Frontal cortex (tissue), 4 donors: ENCODE data around the gene MAP3K14. TPM values are rescaled to one million over a fixed set of nuclear protein-coding genes. Genes with fewer than 3 reads are reported as not detected.
A peak's percentile ranks its signal among the peaks of the same experiment; 100 is the strongest.

Source experiments
- DNase-seq, 2 donors: peaks; one replicate each; pipeline ENCODE4 v3.0.0; 2012; ENCODE audit warnings: low spot score in 2 of 2
- FAIRE-seq: peaks from 2 replicates; lab custom pipeline; 2012; peaks lifted over from hg19 to GRCh38; lab: Jason Lieb, UNC
- total RNA-seq: library from RNA; depleted of rRNA; stranded (reverse); fragments of >200 nt; gene quantifications from one replicate; pipeline ENCODE4 v1.2.3, GENCODE V29; 2014
- donor health status: control.
- donor health status: control.
- donor health status: control.

The MAP3K14 gene
- total RNA-seq, 1 donor from 2014 or later = 0.82 TPM

DNA sequence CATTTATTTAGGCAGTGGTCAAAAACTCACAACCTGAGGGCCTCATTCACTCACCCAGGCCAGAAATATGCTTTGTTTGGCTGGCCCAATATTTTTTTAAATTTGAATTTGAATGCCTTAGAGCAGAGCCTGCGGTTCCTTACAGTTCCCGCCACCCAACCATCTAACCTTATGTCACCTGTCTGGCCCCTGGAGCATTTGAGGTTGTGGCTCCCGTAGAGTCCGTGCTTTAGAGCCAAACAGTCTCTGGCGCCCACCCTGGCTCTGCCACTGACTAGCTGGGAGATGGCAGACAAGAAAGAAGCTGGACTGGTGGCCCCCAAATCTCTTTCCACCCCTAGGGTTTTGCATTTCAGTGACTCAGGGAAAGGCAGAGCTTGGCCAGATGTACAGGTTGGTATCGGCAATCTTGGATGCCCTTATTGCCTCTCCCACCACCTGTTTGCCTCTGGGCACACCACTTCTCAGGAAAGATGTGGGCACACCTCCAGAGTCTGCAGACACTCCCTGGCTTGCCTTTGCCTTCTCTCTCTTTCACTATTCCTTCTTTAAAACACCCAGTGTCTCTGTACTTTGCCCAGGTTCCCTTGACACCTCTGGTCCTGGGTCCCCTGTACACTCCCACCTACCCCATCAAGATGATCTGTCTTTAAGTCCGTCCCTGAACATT, 1.9 kb upstream of the MAP3K14 start:
- DNase-seq (no peak), FAIRE-seq (no peak)

DNA sequence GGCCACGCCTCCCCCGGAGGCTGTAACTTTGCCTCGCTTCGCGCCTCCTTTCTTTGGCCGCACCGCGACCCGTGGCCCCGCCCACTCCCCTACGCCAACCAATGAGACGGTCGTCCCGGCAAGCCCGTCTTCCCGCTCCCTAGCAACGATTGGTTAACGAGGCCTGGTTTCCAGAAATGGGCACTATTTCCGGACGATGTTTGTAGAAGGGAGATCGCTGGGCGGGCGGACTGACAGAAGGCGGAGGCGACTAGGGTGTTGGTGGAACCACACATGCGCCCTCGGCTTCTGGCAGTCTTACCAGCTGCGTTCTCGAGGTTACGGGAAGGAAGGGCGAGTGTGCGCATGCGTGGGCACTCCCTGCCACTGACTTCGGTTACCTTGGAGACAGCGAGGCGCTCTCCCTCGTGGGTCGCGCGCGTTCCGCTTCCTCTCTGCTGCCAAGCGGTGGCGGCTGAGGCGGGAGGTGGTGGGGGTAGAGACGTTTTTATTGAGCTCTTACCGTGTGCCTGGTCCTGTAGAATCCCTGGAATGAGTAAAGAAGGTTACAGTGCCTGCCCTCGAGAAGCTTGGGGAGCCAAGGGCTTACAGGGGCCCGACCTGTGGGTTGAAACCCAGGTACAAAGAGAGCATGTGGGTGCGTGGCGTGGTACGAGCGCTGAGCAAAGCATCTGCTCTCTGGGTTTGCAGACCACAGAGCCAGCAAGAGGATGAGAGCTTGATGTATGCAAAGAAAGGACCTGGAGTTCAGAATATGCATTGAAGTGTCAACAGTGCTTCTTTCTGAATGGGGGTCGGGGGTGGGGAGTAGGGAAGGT, 500 bp upstream of the MAP3K14 start:
- DNase-seq = peak; percentile 99 to 100
- FAIRE-seq = peak; percentile 77

DNA sequence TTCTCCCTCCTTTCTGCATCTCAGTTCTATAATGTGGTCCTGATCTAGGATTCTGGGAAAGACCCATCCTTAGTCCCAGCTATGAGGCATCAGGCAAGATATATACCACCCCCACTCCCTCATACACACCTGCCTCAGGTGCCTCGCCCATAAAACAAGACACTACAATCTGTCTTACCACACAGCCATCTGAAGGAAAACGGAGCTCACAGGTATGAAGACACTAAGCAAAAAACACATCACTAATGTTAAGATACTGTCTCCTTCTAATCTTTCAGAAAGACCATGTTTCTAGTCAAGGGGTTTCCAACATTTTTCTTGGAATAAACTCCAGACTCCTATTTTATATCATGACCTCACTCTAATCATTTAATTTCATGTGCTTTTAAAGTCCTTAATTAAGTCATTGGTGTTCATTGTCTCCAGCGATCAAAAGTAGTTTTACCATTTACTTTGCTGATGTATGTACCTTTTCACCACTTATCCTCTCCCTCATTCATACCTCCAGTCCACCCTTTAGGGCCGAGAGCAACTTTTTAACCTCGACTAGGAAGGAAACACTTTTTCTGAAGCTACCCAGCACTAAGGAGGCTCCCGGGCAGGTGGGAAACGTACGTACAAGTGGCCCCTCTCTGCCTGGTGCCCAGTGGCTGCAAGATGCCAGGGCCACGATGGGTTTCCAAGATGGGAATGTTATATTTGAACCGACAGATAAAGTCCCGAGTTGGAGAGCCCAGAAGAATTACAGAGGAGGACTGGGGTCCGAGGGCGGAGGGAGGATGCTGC, 979 bp downstream of the MAP3K14 start:
- FAIRE-seq (no peak), DNase-seq (no peak)

DNA sequence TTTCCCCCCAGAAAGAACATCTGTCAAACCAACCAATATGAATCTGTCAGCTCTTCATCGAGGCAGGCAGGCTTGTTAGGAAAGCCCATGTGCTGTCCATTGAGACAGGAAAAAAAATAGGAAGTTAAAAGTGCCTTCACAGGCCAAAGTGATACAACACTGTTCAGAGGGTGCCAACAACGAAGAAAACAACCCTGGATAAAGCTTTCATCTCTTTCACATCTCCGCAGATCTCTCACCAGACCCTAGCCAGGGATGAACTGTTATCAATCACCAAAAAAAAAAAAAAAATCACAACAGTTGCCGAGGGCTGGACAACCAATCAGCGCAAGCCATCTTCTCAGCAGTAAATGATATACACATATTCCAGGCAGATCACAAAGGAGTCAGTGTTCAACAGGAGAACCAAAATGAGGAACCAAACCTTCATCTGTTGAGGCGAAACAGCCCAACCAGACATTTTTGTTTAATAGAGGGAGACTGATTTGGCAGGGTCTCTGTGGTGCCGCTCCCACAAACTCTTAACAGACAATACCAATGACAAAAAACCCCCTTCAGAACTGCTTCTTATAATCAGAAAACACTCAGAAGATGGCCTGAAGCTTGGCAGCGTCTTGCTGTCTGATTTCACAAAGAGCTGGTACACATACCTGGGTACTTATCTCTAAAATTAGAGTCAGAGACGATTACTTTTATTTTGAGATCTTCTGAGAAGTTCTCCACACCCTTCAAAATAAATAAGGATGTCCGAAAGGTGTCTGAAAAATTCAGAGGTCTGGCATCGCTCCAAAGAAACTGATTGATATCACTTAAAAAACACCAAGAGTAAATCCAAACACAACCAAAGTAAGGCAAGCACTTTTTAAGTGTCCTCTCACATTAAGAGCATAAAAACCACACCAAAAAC, 1.8 kb downstream of the MAP3K14 start:
- FAIRE-seq (no peak), DNase-seq (no peak)

DNA sequence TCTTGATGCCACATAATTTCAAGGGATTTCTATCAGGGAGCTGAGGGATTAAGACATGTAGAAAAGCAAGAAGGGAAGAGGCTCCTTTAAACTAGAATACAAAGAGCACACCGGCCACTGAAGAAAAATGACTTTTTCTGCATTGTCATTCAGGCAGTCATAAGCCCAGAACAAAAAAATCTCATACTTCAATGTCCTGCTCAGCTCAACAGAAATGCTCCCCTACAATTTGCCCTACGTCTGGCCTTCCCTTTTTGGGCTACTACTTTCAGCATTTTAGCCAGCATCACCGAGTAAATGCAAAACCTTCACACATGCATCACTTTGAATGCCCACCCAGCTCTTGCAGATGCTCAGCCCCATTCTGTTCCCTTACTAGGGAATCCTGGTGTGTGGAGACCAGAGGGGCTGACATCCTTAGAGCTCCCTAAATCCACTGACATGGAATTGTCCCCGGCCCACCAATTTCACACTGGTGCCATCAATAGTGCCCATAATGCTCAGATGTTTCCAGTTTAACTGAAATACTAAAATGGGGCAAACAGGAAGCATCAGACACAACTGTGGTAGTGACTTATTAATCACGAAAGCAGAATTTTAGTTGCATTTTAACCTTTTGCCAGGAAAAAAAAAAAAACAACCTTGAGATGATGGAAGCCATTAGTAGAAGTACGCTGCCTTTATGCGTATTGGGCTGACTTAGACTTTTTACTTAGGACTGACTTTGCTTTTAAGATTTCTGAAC, 2.7 kb downstream of the MAP3K14 start:
- DNase-seq = no peak
- FAIRE-seq = no peak

DNA sequence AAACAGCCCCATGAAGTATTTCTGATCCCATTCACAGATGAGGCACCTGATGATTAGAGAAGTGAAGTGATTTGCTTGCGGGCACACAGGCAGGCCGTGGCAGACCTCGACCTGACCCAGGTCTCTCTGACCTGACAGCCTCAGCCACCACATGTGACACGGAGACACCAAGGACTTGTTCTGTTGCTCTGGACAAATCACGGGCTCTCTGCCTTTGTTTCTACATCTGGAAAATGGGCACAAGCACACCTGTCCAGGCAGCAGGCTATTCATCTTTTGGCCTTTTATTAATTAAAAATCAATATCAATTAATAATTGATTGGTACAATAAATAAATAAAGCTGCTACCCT, 3.4 kb downstream of the MAP3K14 start:
- FAIRE-seq = no peak
- no peak for DNase-seq

DNA sequence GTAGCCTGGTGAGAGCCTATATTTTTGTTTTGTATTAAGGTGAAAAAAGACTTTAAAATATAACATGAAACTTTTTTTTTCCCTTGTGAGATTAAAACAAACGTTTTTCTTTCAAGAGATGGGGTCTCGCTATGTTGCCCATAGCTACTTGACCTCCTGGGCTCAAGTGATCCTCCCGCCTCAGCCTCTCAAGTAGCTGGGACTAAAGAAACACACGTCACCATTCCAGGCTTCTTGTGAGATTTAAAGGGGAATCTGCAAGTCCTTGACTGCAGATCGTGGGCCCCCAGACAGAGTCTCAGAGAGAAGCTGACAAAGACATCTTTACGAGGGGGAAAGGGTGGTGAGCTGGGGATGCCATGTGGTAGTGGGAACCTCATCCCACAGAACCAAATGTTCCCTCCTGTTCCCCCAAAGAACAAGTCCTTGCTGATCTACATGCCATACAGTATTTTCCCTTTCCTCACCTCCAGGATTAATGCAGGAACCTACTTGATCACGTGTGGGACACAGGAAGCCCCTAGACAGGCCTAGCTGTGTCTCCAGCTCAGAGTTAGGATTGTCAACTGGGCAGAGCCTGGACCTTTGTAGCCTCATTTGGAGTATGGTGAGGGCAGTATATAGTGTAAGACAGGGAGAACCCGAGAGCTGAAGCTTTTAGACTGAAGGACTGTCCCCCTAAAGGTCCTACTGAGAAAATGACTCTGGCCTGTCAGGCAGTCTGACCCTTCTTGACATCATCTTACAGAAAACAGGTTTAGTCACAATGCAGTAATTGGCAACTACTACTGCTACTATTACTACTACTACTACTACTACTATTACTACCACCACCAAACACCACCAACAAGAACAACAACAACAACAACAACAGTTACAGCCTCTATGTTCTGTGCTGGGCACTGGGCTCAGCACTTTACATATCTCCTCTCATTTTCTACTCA, 4.1 kb downstream of the MAP3K14 start:
- FAIRE-seq = no peak

DNA sequence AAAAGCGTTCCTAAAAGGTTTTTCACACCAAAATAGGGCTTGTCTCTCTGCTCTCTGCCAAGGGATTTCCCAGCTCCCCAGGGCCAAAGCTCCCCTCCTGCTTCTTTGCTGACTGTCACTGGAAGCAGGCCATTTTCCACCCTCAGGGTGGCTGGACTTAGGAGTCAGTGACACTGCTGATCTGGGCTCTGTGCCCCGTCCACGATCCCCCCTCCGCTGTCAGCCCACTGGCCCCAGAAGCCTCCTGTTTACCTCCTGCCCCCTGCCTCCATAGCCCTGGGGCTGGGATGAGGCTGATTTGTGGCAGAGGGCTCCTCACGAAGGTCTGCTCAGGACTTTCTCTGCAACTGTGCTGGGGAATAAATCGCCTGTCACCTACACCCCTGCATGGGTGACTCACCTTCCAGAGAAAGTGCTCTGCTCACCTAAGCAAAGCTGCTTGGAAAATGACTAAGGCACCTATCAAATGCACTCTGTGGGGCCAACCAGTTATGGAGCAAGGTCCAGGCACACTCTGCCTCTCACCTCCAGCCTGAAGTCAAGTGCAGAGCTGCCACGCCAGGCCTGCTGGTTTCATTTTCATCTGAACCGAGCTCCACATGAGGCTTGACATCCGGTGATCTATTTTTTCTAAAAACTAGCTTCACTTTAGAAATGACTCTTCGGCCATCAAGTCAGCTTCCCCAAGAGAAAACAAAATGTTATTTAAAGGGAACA, 4.9 kb downstream of the MAP3K14 start:
- DNase-seq = no peak
- no peak for FAIRE-seq

More for the DNA sequence above, 4.1 kb downstream of the MAP3K14 start:
- DNase-seq = no peak

DNA sequence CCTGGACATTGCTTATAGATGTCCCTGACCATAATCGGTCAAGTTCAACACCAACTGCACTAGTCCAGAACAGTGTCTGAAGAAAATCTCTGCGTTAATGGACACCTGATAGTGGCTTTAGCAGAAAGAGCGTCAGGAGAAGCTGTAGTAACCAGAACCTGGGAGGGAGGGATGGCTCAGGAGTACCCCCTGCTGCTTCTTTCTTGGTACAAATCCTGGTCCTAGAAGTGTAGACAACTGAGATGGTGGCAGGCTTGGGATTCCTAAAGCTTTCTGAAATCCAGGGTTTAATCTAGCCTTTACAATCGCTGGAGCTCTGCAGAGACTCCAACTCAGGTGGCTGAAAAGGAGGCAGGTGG, 5.4 kb downstream of the MAP3K14 start:
- FAIRE-seq (no peak), DNase-seq (no peak)

DNA sequence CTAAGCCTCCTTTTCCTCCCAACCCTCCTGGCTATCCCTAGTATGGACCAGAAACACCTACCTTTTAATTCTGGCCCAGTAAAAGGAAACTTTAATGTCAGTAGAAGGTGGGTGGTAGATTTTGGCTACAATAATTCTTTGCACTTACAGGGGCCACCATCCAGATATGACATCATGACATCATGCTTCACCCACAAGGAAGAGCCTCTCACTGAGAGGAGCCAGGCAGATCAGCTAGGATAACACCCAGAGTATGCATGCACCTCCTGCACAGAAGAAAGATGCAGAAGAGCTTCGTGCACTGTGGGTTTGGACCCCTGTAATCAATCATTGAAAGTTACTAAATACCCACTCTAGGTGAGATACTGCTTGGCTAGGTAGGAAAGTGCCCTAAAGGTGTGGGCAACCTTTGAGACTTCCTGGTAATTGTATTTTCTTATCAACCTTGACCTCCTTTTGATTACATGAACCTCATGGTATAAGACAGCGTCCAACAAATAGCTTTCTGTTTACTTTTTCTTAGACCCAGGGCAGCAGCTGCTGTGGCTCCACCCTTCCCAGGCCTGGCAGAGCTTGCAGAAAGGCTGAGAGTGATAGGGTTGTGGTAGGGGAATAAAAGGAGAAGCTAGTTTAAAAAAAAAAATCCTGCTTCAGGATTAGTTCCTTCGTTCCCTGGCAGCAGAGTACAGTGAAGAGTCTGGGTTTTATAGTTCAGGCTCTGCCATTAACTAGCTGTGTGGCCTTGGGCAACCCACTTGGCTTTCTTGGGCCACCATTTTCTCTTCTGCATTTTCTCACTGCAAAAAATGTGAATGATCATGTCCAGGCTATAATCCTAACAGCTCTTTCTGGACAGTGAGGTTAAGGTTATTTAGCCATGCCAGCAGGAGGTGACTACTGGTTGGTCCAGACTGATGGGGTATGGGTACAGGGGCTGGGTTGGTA, 6.2 kb downstream of the MAP3K14 start:
- DNase-seq (no peak), FAIRE-seq (no peak)

DNA sequence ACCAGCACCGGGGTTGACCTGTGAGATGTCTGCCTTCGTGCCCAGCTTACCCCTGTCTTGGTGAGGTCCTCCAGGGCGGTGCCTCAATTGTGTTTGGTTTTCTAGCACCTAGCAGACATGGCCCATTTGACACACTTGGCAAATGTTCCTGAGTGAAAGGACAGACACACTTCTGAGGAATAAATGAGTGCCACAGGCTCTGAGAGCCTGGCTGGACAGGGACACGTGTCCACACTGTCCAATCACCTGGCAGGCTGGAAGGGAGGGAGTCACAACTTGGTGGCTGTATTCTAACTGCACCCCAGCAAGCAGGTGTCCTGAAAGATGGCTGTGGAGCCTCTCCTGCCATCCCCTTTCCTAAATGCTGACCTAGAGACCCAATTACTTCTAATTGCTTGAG, 7.4 kb downstream of the MAP3K14 start:
- no peak for FAIRE-seq
- no peak for DNase-seq

DNA sequence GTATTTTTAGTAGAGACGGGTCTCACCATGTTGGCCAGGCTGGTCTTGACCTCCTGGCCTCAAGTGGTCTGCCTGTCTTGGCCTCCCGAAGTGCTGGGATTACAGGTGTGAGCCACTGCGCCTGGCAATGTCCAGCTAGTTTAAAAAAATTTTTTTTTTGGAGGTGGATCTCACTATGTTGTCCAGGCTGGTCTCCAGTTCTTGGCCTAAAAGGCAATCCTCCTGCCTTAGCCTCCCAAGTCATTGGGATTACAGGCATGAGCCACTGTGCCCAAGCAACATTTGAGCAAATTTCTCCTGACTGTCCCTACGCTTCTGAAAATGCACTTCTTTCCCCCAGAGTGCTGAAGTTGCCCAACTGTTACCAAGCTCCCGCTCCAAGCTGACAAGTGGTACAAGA, 8.0 kb downstream of the MAP3K14 start:
- no peak for FAIRE-seq

DNA sequence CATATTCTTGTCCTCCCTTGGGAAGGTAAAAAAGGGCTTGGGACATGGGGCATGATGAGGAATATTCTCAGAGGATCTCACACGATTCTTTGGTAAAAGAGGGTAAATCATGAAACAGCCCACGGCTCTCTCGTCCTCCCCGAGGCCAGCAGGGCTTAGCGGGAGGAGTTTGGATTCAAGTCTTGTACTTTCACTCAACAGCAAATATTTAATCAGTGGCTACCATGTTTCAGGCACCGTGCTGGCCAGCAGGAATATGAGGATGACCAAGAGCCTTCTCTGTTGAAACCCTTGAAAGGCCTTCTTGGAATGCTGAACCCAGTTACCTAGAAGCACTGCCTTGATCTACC, 8.8 kb downstream of the MAP3K14 start:
- no peak for DNase-seq
- FAIRE-seq = no peak

More for the DNA sequence above, 8.0 kb downstream of the MAP3K14 start:
- DNase-seq = no peak

DNA sequence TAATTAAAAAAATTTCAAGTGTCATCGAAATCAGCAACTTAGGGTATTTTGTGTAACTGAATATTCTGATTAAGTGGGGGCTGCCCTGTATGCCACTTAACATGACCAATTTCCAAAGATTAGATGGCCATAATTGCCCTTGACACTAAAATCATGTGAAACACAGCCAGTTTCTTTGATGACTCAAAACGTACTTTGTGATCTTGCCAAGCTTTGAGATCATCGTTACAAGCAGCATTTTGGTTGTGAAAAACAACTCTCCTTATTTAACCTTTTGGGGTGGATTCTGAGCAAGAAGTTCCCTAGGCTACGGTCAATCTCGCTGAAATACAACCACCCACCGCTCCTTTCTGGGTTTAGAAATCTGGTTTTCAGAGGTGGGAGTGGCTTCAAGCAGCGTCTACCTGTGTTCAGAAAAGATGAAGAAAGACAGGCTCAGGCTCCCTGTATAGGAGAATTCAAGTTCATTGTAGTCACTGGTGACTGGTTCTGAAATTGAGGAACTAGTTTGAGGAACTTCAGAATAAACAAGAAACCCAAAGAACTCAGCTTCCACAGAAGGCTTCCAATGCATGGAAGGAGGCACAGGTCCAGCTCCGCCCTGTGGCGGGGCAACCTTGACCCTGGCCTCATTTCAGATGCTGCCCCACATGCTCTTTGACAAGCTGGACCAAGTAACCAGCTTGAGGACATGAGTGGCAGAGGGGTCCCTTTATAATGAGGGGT, 9.4 kb downstream of the MAP3K14 start:
- DNase-seq = peak in 1 of 2 donors; percentile 59

DNA sequence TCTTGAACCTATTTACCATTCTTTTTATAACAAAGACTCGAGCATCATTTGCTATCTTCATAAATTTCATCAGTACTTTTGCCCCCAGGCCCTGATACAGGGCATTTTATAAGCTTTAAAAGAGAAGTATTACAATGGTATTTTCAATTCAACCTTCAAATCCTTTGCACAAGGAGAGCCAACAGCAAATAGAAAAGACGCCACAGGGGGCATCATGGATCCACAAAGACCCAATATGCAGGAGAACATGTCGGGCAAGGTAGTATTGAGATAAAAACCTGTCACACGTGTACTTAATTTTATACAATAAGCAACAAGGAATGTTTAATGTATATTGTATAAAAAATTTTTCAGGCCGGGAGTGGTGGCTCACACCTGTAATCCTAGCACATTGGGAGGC, 10.2 kb downstream of the MAP3K14 start:
- FAIRE-seq (no peak), DNase-seq (no peak)

More for the DNA sequence above, 9.4 kb downstream of the MAP3K14 start:
- FAIRE-seq = no peak

DNA sequence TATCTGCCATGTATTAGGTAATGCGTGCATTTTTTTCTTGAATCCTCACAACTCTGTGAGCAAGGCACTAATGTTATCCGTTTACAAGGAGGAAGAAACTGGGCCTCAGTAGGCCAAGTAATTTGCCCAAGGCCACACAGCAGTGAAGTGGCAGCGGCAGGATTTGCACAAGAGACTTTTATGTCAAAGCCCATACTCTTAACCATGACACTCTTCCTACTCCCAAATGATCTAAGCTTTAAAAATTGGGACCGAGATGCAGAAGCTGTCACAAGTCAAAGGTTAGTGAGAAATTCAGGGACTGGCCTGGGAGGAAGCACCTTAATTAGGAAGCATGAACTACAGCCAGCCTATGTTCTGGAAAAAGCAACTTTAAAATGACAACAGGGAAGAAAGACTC, 10.7 kb downstream of the MAP3K14 start:
- no peak for DNase-seq
- no peak for FAIRE-seq
